ENCODE data around the gene PDILT.

PDILT gene

GRCh38 chr16:20401475-20402016, 3.0 kb downstream of the PDILT start:
- DNase-seq (ENCODE audit: low spot score), result peak; percentile 41

GRCh38 chr16:20401066-20401465, 3.5 kb downstream of the PDILT start:
- DNase-seq (ENCODE audit: low spot score), result peak; percentile 1

GRCh38 chr16:20399185-20399584, 5.4 kb downstream of the PDILT start:
- no peak for DNase-seq (ENCODE audit: low spot score)

GRCh38 chr16:20398603-20399002, 5.9 kb downstream of the PDILT start:
- DNase-seq (ENCODE audit: low spot score), result no peak

- no peak for DNase-seq (ENCODE audit: low spot score)
Observed at GRCh38 chr16:20397468-20398074, 7.0 kb downstream of the PDILT start.

- no peak for DNase-seq (ENCODE audit: low spot score)
Observed at GRCh38 chr16:20396846-20397467, 7.6 kb downstream of the PDILT start.

- no peak for DNase-seq (ENCODE audit: low spot score)
Observed at GRCh38 chr16:20395946-20396345, 8.6 kb downstream of the PDILT start.

GRCh38 chr16:20393801-20394577, 10.5 kb downstream of the PDILT start:
- DNase-seq (ENCODE audit: low spot score), result no peak

GRCh38 chr16:20391045-20391444, 13.5 kb downstream of the PDILT start:
- DNase-seq (ENCODE audit: low spot score), result no peak

- DNase-seq (ENCODE audit: low spot score), result no peak
Observed at GRCh38 chr16:20388854-20389253, 15.7 kb downstream of the PDILT start.

GRCh38 chr16:20387978-20388377, 16.6 kb downstream of the PDILT start:
- DNase-seq (ENCODE audit: low spot score), result no peak

- DNase-seq (ENCODE audit: low spot score), result peak; percentile 74
Observed at GRCh38 chr16:20385844-20386832, 18.4 kb downstream of the PDILT start.

GRCh38 chr16:20383106-20384029, 21.2 kb downstream of the PDILT start:
- DNase-seq (ENCODE audit: low spot score), result peak; percentile 79

GRCh38 chr16:20382202-20382948, 22.2 kb downstream of the PDILT start:
- no peak for DNase-seq (ENCODE audit: low spot score)

GRCh38 chr16:20380782-20381181, 23.8 kb downstream of the PDILT start:
- DNase-seq (ENCODE audit: low spot score), result no peak

GRCh38 chr16:20377181-20377580, 27.4 kb downstream of the PDILT start:
- DNase-seq (ENCODE audit: low spot score), result no peak

GRCh38 chr16:20372701-20373100, 31.8 kb downstream of the PDILT start:
- no peak for DNase-seq (ENCODE audit: low spot score)

GRCh38 chr16:20369452-20370054, 35.0 kb downstream of the PDILT start:
- DNase-seq (ENCODE audit: low spot score), result no peak

GRCh38 chr16:20364051-20364450, 40.5 kb downstream of the PDILT start:
- no peak for DNase-seq (ENCODE audit: low spot score)

Data from ecto neural progenitor cell (in vitro differentiated cells).